Trophoblast cell (in vitro differentiated cells and primary cell): ENCODE results near the gene RAB10.
"Not testable (repeated sequence)": the region's sequence is repeated elsewhere in the genome, so short reads cannot be mapped to it uniquely, and the experiment has no call there.

Source experiments
- DNase-seq, 2 donors: peaks; one replicate each; pipeline ENCODE4 v3.0.0-alpha.2; 2016
- H2AFZ ChIP-seq: 2 replicates; pipeline ENCODE4 v1.6.1; 2013; ENCODE audit warnings: low read length, moderate library complexity, mild to moderate bottlenecking; ENCODE audit not compliant: insufficient read depth, poor library complexity
- H2AK5ac ChIP-seq: 2 replicates; pipeline ENCODE4 v1.6.1; 2013; ENCODE audit warnings: mild to moderate bottlenecking, low read length
- H2BK120ac ChIP-seq: 2 replicates; pipeline ENCODE4 v1.6.1; 2013; ENCODE audit warnings: low read length, mild to moderate bottlenecking, moderate library complexity; ENCODE audit not compliant: insufficient read depth, poor library complexity
- H2BK12ac ChIP-seq: 2 replicates; pipeline ENCODE4 v1.6.1; 2013; ENCODE audit warnings: mild to moderate bottlenecking, low read length, moderate library complexity
- H2BK5ac ChIP-seq: 2 replicates; pipeline ENCODE4 v1.6.1; 2013; ENCODE audit warnings: low read length, low read depth, moderate library complexity, mild to moderate bottlenecking; ENCODE audit not compliant: poor library complexity
- H3K14ac ChIP-seq: 2 replicates; pipeline ENCODE4 v1.6.1; 2013; ENCODE audit warnings: mild to moderate bottlenecking, low read length
- H3K18ac ChIP-seq: 2 replicates; pipeline ENCODE4 v1.6.1; 2013; ENCODE audit warnings: mild to moderate bottlenecking, low read length
- H3K23ac ChIP-seq: 2 replicates; pipeline ENCODE4 v1.6.1; 2013; ENCODE audit warnings: low read length
- H3K27ac ChIP-seq: 2 replicates; pipeline ENCODE4 v1.5.1; 2013; ENCODE audit warnings: low read depth, mild to moderate bottlenecking, inconsistent platforms, low read length, moderate library complexity
- H3K27me3 ChIP-seq: 2 replicates; pipeline ENCODE4 v1.6.1; 2013; ENCODE audit warnings: inconsistent platforms, mild to moderate bottlenecking, low read length, moderate library complexity; ENCODE audit not compliant: insufficient read depth
- H3K36me3 ChIP-seq, 2 experiments: 1 replicate in 1 of 2; 2 replicates in 1 of 2; pipeline ENCODE4 v1.6.1; 2013; ENCODE audit warnings: low read length in 2 of 2, mild to moderate bottlenecking in 2 of 2, moderate library complexity in 1 of 2; ENCODE audit not compliant: insufficient read depth in 2 of 2, control insufficient read depth in 1 of 2
- H3K4ac ChIP-seq: 2 replicates; pipeline ENCODE4 v1.6.1; 2013; ENCODE audit warnings: low read depth, mild to moderate bottlenecking, low read length, moderate library complexity
- H3K4me1 ChIP-seq, 2 experiments: 1 replicate in 1 of 2; 2 replicates in 1 of 2; pipeline ENCODE4 v1.6.1; 2013; ENCODE audit warnings: low read length in 2 of 2, mild to moderate bottlenecking in 2 of 2, moderate library complexity in 1 of 2; ENCODE audit not compliant: insufficient read depth in 2 of 2, control insufficient read depth in 1 of 2
- H3K4me2 ChIP-seq: 2 replicates; pipeline ENCODE4 v1.6.1; 2013; ENCODE audit warnings: inconsistent platforms, mild to moderate bottlenecking, low read length, moderate library complexity
- H3K4me3 ChIP-seq: 2 replicates; pipeline ENCODE4 v1.5.1; 2013; ENCODE audit warnings: mild to moderate bottlenecking, low read depth, low read length, inconsistent platforms
- H3K79me1 ChIP-seq: one replicate; pipeline ENCODE4 v1.6.1; 2013; ENCODE audit warnings: low read length
- H3K79me2 ChIP-seq: 2 replicates; pipeline ENCODE4 v1.6.1; 2013; ENCODE audit warnings: low read length, mild to moderate bottlenecking; ENCODE audit not compliant: control insufficient read depth, insufficient read depth, poor library complexity
- H3K9ac ChIP-seq: 2 replicates; pipeline ENCODE4 v1.6.1; 2013; ENCODE audit warnings: mild to moderate bottlenecking, low read length
- H3K9me3 ChIP-seq: 2 replicates; pipeline ENCODE4 v1.6.1; 2013; ENCODE audit warnings: low read depth, mild to moderate bottlenecking, control low read depth, inconsistent platforms, low read length; ENCODE audit not compliant: insufficient read depth
- H4K12ac ChIP-seq: 2 replicates; pipeline ENCODE4 v1.6.1; 2013; ENCODE audit warnings: low read depth, mild to moderate bottlenecking, low read length, moderate library complexity
- H4K8ac ChIP-seq: 2 replicates; pipeline ENCODE4 v1.6.1; 2013; ENCODE audit warnings: low read depth, mild to moderate bottlenecking, low read length, moderate library complexity
- H4K91ac ChIP-seq: one replicate; pipeline ENCODE4 v1.6.1; 2013; ENCODE audit warnings: low read depth, mild to moderate bottlenecking, low read length, moderate library complexity
- WGBS: extraction: QIAGEN DNeasy Blood & Tissue Kit; methylation state at CpG from one replicate; pipeline ENCODE4 v1.1.7; 2013; ENCODE audit warnings: missing lambda C conversion rate; ENCODE audit not compliant: insufficient read length, insufficient coverage; ENCODE audit errors: extremely low coverage; 5-methylcytosine and 5-hydroxymethylcytosine counted together

Gene RAB10

GRCh38 chr2:26165403-26165802 lies 131.5 kb downstream of the RAB10 start:
- Histone ChIP-seq H3K4me3 (no peak overlapping the region), H4K12ac (no peak overlapping the region), H2AFZ (no peak overlapping the region), H3K79me1 (no peaks in the 10 kb centered on the region), H3K27ac (no peak overlapping the region), H3K36me3 (no peaks in the 10 kb centered on the region), H3K9ac (no peak overlapping the region), H4K8ac (no peak overlapping the region), H2AK5ac (no peak overlapping the region), H3K18ac (no peak overlapping the region), H3K23ac (no peak overlapping the region), H3K4me2 (no peak overlapping the region), H2BK120ac (no peak overlapping the region), H2BK12ac (no peak overlapping the region), H2BK5ac (no peak overlapping the region), H3K4ac (no peak overlapping the region), H3K9me3 (peaks cover 1% of the 10 kb centered on the region), H3K79me2 (no peaks in the 10 kb centered on the region), H4K91ac (no peak overlapping the region), H3K14ac (no peak overlapping the region), H3K4me1 (no peaks in the 10 kb centered on the region), H3K27me3 (no peaks in the 10 kb centered on the region)
- no peak for DNase-seq
- no CpG with 5 or more reads among the region's 4 CpGs for WGBS

- H3K18ac ChIP-seq, H3K4me1 ChIP-seq, H3K9ac ChIP-seq, H4K91ac ChIP-seq, H3K36me3 ChIP-seq, H3K79me1 ChIP-seq, H2BK5ac ChIP-seq, H3K4me2 ChIP-seq, H3K14ac ChIP-seq, H3K4me3 ChIP-seq, H3K79me2 ChIP-seq, H2AFZ ChIP-seq, H2BK12ac ChIP-seq, H3K23ac ChIP-seq, H2BK120ac ChIP-seq, H3K27ac ChIP-seq, H3K4ac ChIP-seq, H4K12ac ChIP-seq, H3K9me3 ChIP-seq, H3K27me3 ChIP-seq, H2AK5ac ChIP-seq, H4K8ac ChIP-seq: not testable (repeated sequence)
- WGBS = no CpG with 5 or more reads among the region's 6 CpGs
- DNase-seq = peak; percentile 25 to 54
Measured at GRCh38 chr2:26166541-26166940, 132.7 kb downstream of the RAB10 start.

GRCh38 chr2:26168785-26169184 lies 134.9 kb downstream of the RAB10 start:
- H3K9me3 ChIP-seq = no peaks in the 10 kb centered on the region
- no CpG with 5 or more reads among the region's 4 CpGs for WGBS
- no peak overlapping the region for H3K27ac ChIP-seq
- H2BK12ac ChIP-seq = no peak overlapping the region
- H3K4me2 ChIP-seq = no peak overlapping the region
- no peaks in the 10 kb centered on the region for H3K4me1 ChIP-seq
- no peak overlapping the region for H2BK5ac ChIP-seq
- H2AFZ ChIP-seq = no peak overlapping the region
- no peaks in the 10 kb centered on the region for H3K79me2 ChIP-seq
- DNase-seq = no peak
- no peak overlapping the region for H2BK120ac ChIP-seq
- no peaks in the 10 kb centered on the region for H3K36me3 ChIP-seq
- H3K14ac ChIP-seq = no peak overlapping the region
- no peak overlapping the region for H3K23ac ChIP-seq
- H3K27me3 ChIP-seq = peaks cover 8% of the 10 kb centered on the region
- no peak overlapping the region for H2AK5ac ChIP-seq
- H3K9ac ChIP-seq = no peak overlapping the region
- no peak overlapping the region for H3K18ac ChIP-seq
- H3K4me3 ChIP-seq = no peak overlapping the region
- no peak overlapping the region for H4K8ac ChIP-seq
- H4K91ac ChIP-seq = no peak overlapping the region
- no peak overlapping the region for H4K12ac ChIP-seq
- H3K79me1 ChIP-seq = peaks cover 1% of the 10 kb centered on the region
- no peak overlapping the region for H3K4ac ChIP-seq

- Histone ChIP-seq H4K8ac (no peak overlapping the region), H2BK120ac (no peak overlapping the region), H3K4ac (no peak overlapping the region), H3K79me2 (no peaks in the 10 kb centered on the region), H3K27me3 (peaks cover 12% of the 10 kb centered on the region), H3K79me1 (peaks cover 1% of the 10 kb centered on the region), H3K9me3 (no peaks in the 10 kb centered on the region), H4K91ac (no peak overlapping the region), H3K27ac (no peak overlapping the region), H4K12ac (no peak overlapping the region), H3K9ac (no peak overlapping the region), H2BK12ac (no peak overlapping the region), H2AK5ac (no peak overlapping the region), H3K23ac (no peak overlapping the region), H3K4me3 (peak overlapping the region; percentile 20), H3K4me2 (no peak overlapping the region), H3K18ac (no peak overlapping the region), H3K14ac (no peak overlapping the region), H3K36me3 (no peaks in the 10 kb centered on the region), H2AFZ (no peak overlapping the region), H3K4me1 (no peaks in the 10 kb centered on the region), H2BK5ac (no peak overlapping the region)
- no CpG with 5 or more reads among the region's 5 CpGs for WGBS
- DNase-seq = no peak
Measured at GRCh38 chr2:26169226-26169625, 135.3 kb downstream of the RAB10 start.
